Mesenchymal stem cell (in vitro differentiated cells and primary cell): ENCODE data around the gene BEX1.
"Not testable (repeated sequence)": the region's sequence is repeated elsewhere in the genome, so short reads cannot be mapped to it uniquely, and the experiment has no call there.

Experiments used
- DNase-seq: peaks from one replicate; pipeline ENCODE4 v3.0.0-alpha.2; 2013
- H2AFZ ChIP-seq: one replicate; pipeline ENCODE4 v1.6.1; 2013; ENCODE audit warnings: low read depth, mild to moderate bottlenecking, control low read depth, inconsistent platforms, low read length, moderate library complexity
- H2AK5ac ChIP-seq: 2 replicates; pipeline ENCODE4 v1.6.1; 2013; ENCODE audit warnings: low read length, moderate library complexity, mild to moderate bottlenecking, inconsistent platforms; ENCODE audit not compliant: severe bottlenecking
- H2BK120ac ChIP-seq: one replicate; pipeline ENCODE4 v1.6.1; 2013; ENCODE audit warnings: low read depth, mild to moderate bottlenecking, inconsistent platforms, low read length, moderate library complexity
- H2BK12ac ChIP-seq, 2 experiments: one replicate each; pipeline ENCODE4 v1.6.1; 2013; ENCODE audit warnings: inconsistent platforms in 2 of 2, low read length in 2 of 2, mild to moderate bottlenecking in 2 of 2, moderate library complexity in 2 of 2, control low read depth in 1 of 2
- H2BK15ac ChIP-seq: one replicate; pipeline ENCODE4 v1.6.1; 2013; ENCODE audit warnings: mild to moderate bottlenecking, low read depth, inconsistent platforms; ENCODE audit not compliant: poor library complexity, severe bottlenecking
- H2BK5ac ChIP-seq: 2 replicates; pipeline ENCODE4 v1.6.1; 2013; ENCODE audit warnings: low read depth, mild to moderate bottlenecking, low read length, control low read depth, inconsistent platforms; ENCODE audit not compliant: poor library complexity, severe bottlenecking
- H3K14ac ChIP-seq, 2 experiments: one replicate each; pipeline ENCODE4 v1.6.1; 2013; ENCODE audit warnings: inconsistent platforms in 2 of 2, low read length in 2 of 2, control low read depth in 1 of 2, mild to moderate bottlenecking in 1 of 2, moderate library complexity in 1 of 2
- H3K18ac ChIP-seq, 2 experiments: one replicate each; pipeline ENCODE4 v1.6.1; 2013; ENCODE audit warnings: inconsistent platforms in 2 of 2, low read length in 2 of 2, control low read depth in 1 of 2, low read depth in 1 of 2, mild to moderate bottlenecking in 1 of 2
- H3K23ac ChIP-seq, 2 experiments: one replicate each; pipeline ENCODE4 v1.6.1; 2013; ENCODE audit warnings: inconsistent platforms in 2 of 2, low read length in 2 of 2, mild to moderate bottlenecking in 2 of 2, moderate library complexity in 2 of 2, control low read depth in 1 of 2
- H3K27ac ChIP-seq: 2 replicates; pipeline ENCODE4 v1.5.1; 2013; ENCODE audit warnings: mild to moderate bottlenecking, moderate library complexity, low read length, control low read depth, inconsistent platforms; ENCODE audit not compliant: poor library complexity, severe bottlenecking
- H3K27me3 ChIP-seq, 2 experiments: 2 replicates each; pipeline versions ENCODE4 v1.6.1 to v1.7.0; 2013; ENCODE audit warnings: low read length in 2 of 2, mild to moderate bottlenecking in 2 of 2, moderate library complexity in 2 of 2, control low read depth in 1 of 2, inconsistent platforms in 1 of 2; ENCODE audit not compliant: control insufficient read depth in 1 of 2, insufficient read depth in 1 of 2
- H3K36me3 ChIP-seq, 2 experiments: 2 replicates each; pipeline versions ENCODE4 v1.6.1 to v1.7.0; 2013; ENCODE audit warnings: low read length in 2 of 2, control low read depth in 1 of 2, inconsistent platforms in 1 of 2, low read depth in 1 of 2, mild to moderate bottlenecking in 1 of 2; ENCODE audit not compliant: insufficient read depth in 2 of 2, control insufficient read depth in 1 of 2
- H3K4ac ChIP-seq, 2 experiments: one replicate each; pipeline ENCODE4 v1.6.1; 2013; ENCODE audit warnings: inconsistent platforms in 2 of 2, low read length in 2 of 2, mild to moderate bottlenecking in 2 of 2, moderate library complexity in 2 of 2, control low read depth in 1 of 2, low read depth in 1 of 2
- H3K4me1 ChIP-seq: 2 replicates; pipeline ENCODE4 v1.6.1; 2013; ENCODE audit warnings: low read depth, low read length, control low read depth; ENCODE audit not compliant: control insufficient read depth, insufficient read depth
- H3K4me2 ChIP-seq: 2 replicates; pipeline ENCODE4 v1.6.1; 2013; ENCODE audit warnings: low read length, mild to moderate bottlenecking, inconsistent platforms; ENCODE audit not compliant: poor library complexity, severe bottlenecking
- H3K4me3 ChIP-seq, 2 experiments: 2 replicates each; pipeline versions ENCODE4 v1.5.1 to v1.7.0; 2013; ENCODE audit warnings: low read length in 2 of 2, mild to moderate bottlenecking in 2 of 2, control low read depth in 1 of 2, low read depth in 1 of 2; ENCODE audit not compliant: insufficient read depth in 1 of 2
- H3K79me1 ChIP-seq: replicated peaks from 2 replicates; pipeline ENCODE4 v1.6.1; 2013; ENCODE audit warnings: mild to moderate bottlenecking, control low read depth, low read length, inconsistent platforms; ENCODE audit not compliant: poor library complexity, severe bottlenecking
- H3K9ac ChIP-seq: 2 replicates; pipeline ENCODE4 v1.7.0; 2013; ENCODE audit warnings: mild to moderate bottlenecking, low read length, moderate library complexity
- H3K9me3 ChIP-seq: 2 replicates; pipeline ENCODE4 v1.7.0; 2013; ENCODE audit warnings: mild to moderate bottlenecking, low read length; ENCODE audit not compliant: control insufficient read depth
- H4K8ac ChIP-seq: one replicate; pipeline ENCODE4 v1.6.1; 2013; ENCODE audit warnings: inconsistent platforms, mild to moderate bottlenecking, low read length, moderate library complexity
- H4K91ac ChIP-seq: one replicate; pipeline ENCODE4 v1.6.1; 2013; ENCODE audit warnings: mild to moderate bottlenecking, low read length, inconsistent platforms
- WGBS: methylation state at CpG from one replicate; pipeline ENCODE4 v1.1.7; 2013; ENCODE audit warnings: mixed read lengths; 5-methylcytosine and 5-hydroxymethylcytosine counted together

BEX1 gene

DNA sequence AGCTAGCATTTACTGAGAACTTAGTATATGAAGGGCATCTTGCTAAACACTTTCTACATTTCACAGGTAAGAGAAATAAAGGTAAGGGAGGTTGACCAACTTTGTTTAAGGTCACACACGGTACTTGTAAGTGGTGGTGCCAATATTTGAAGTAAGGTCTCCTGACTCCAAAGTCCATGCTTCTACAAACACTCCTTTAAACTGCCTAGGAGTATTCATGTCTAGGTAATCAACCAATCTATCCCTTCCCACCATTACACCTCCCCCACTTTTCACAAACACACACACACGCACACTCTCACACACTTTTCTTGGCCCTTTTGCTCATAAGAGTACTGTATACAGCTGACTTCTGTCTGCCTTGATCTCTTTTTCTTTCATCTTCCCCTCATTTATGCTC is 7.1 kb downstream of the BEX1 start:
- Histone ChIP-seq H3K4me1 (no peaks in the 10 kb centered on the region), H2AK5ac (no peak overlapping the region), H3K18ac (no peak overlapping the region), H3K4ac (no peak overlapping the region), H4K8ac (no peak overlapping the region), H3K14ac (no peak overlapping the region), H2BK120ac (no peak overlapping the region), H3K23ac (no peak overlapping the region), H3K9ac (no peak overlapping the region), H3K9me3 (no peaks in the 10 kb centered on the region), H3K79me1 (no peaks in the 10 kb centered on the region), H4K91ac (no peak overlapping the region), H3K4me3 (no peak overlapping the region), H3K36me3 (no peaks in the 10 kb centered on the region), H2BK15ac (no peak overlapping the region), H3K27me3 (peaks cover 0 to 12% of the 10 kb centered on the region in 2 experiments), H2AFZ (no peak overlapping the region), H2BK5ac (no peak overlapping the region), H2BK12ac (no peak overlapping the region), H3K27ac (no peak overlapping the region), H3K4me2 (no peak overlapping the region)
- WGBS = 97% methylated on average over 2 of the region's 2 CpGs
- no peak for DNase-seq

GRCh38 chrX:103052625-103053024 is 11.3 kb downstream of the BEX1 start:
- no peak overlapping the region for H2BK15ac ChIP-seq
- no peak overlapping the region for H4K8ac ChIP-seq
- H2BK5ac ChIP-seq = no peak overlapping the region
- H3K36me3 ChIP-seq = no peaks in the 10 kb centered on the region
- no peak overlapping the region for H3K27ac ChIP-seq
- no peak overlapping the region for H2AK5ac ChIP-seq
- no peak overlapping the region for H3K14ac ChIP-seq
- no peak overlapping the region for H3K9ac ChIP-seq
- H2BK12ac ChIP-seq = no peak overlapping the region
- no peaks in the 10 kb centered on the region for H3K4me1 ChIP-seq
- H4K91ac ChIP-seq = no peak overlapping the region
- H3K4me3 ChIP-seq = no peak overlapping the region
- H3K27me3 ChIP-seq = peaks cover 0 to 12% of the 10 kb centered on the region in 2 experiments
- H3K18ac ChIP-seq = no peak overlapping the region
- no peak overlapping the region for H3K4me2 ChIP-seq
- no peaks in the 10 kb centered on the region for H3K9me3 ChIP-seq
- H2BK120ac ChIP-seq = no peak overlapping the region
- H3K23ac ChIP-seq = no peak overlapping the region
- no peak overlapping the region for H3K4ac ChIP-seq
- no peaks in the 10 kb centered on the region for H3K79me1 ChIP-seq
- no peak overlapping the region for H2AFZ ChIP-seq
- DNase-seq = no peak

DNA sequence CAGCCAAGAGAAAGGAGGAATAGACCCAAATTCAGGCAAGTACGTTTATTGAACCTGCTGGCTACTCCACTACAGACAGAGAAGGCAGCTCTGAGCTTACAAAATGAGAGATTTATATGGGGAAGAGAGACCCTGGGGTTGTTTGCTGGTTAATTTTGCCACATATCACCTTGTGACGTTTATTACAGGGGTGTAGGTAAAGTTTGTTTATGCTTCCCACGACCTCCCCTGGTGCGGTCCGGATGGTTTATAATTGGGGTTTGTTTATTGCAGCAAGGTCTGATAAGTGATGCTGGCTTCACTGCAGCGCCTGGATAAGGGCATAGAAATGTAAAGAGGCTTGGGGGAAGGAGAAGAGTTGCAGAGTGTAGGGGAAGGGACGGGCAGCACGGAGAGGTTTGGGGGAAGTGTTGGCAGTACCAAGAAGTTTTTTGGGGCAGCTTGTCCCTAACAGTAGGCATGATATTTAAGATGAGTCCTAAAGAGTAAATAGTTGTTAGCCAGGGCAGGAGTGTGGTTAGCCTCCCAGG is 12.6 kb downstream of the BEX1 start:
- Histone ChIP-seq H2AFZ (no peak overlapping the region), H2BK15ac (no peak overlapping the region), H3K4me3 (no peak overlapping the region), H3K9ac (no peak overlapping the region), H3K23ac (no peak overlapping the region), H2BK5ac (no peak overlapping the region), H3K18ac (no peak overlapping the region), H2BK12ac (no peak overlapping the region), H3K36me3 (no peaks in the 10 kb centered on the region), H2BK120ac (no peak overlapping the region), H3K4me1 (no peaks in the 10 kb centered on the region), H3K79me1 (no peaks in the 10 kb centered on the region), H3K27me3 (peaks cover 0 to 6% of the 10 kb centered on the region in 2 experiments), H3K14ac (no peak overlapping the region), H3K4me2 (no peak overlapping the region), H4K91ac (no peak overlapping the region), H3K9me3 (no peaks in the 10 kb centered on the region), H4K8ac (no peak overlapping the region), H2AK5ac (no peak overlapping the region), H3K27ac (no peak overlapping the region), H3K4ac (no peak overlapping the region)
- no peak for DNase-seq
- WGBS = 6% methylated on average over 8 of the region's 8 CpGs

DNA sequence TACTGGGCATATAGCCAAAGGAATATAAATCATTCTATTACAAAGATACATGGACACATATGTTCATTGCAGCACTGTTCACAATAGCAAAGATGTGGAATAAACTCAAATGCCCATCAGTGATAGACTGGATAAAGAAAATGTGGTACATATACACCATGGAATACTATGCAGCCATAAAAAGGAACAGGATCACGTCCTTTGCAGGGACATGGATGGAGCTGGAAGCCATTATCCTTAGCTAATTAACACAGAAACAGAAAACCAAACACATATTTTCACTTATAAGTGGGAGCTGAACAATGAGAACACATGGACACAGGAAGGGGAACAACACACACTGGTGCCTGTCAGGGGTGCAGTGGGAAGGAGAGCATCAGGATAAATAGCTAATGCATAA is 30.6 kb downstream of the BEX1 start:
- not testable (repeated sequence) for H3K4me2 ChIP-seq, H3K14ac ChIP-seq, H3K23ac ChIP-seq, H4K8ac ChIP-seq, H2BK5ac ChIP-seq, H3K79me1 ChIP-seq, DNase-seq, H3K36me3 ChIP-seq, H3K9ac ChIP-seq, H2AFZ ChIP-seq, H3K4me3 ChIP-seq, H3K9me3 ChIP-seq, H2BK120ac ChIP-seq, H3K4ac ChIP-seq, H2BK12ac ChIP-seq, H3K4me1 ChIP-seq, H3K27me3 ChIP-seq, H3K18ac ChIP-seq, H3K27ac ChIP-seq, H2BK15ac ChIP-seq, H2AK5ac ChIP-seq, H4K91ac ChIP-seq
- no CpG with 5 or more reads among the region's 1 CpG for WGBS
